Stimulated activated CD8-positive, alpha-beta memory T cell treated with anti-CD3 and anti-CD28 coated beads, Interleukin-15, amount 100 ng/mL, for 24 hours (primary cell): ENCODE results near the gene MATCAP1.

Experiments
- DNase-seq: peaks from one replicate; pipeline ENCODE4 v3.0.0-alpha.2; 2020; ENCODE audit warnings: low read depth

The MATCAP1 gene

GRCh38 chr16:67191411-67191994 lies 7.7 kb upstream of the MATCAP1 start:
- no peak for DNase-seq

- DNase-seq = no peak
Measured at GRCh38 chr16:67190448-67191399, 7.0 kb upstream of the MATCAP1 start.

GRCh38 chr16:67190041-67190440 lies 6.3 kb upstream of the MATCAP1 start, which contains the start of gene EXOC3L1:
EXOC3L1 (minus strand) TSS chr16:67190136; CDS start chr16:67189676, 460 bp downstream.
- no peak for DNase-seq

GRCh38 chr16:67188798-67189197 lies 5.0 kb upstream of the MATCAP1 start:
- no peak for DNase-seq

GRCh38 chr16:67188323-67188722 lies 4.6 kb upstream of the MATCAP1 start:
- DNase-seq = no peak

GRCh38 chr16:67187175-67187890 lies 3.6 kb upstream of the MATCAP1 start:
- no peak for DNase-seq

- DNase-seq = no peak
Measured at GRCh38 chr16:67186550-67186950, 2.8 kb upstream of the MATCAP1 start.

GRCh38 chr16:67185651-67186134 lies 1.9 kb upstream of the MATCAP1 start:
- no peak for DNase-seq

GRCh38 chr16:67184995-67185650 lies 1.4 kb upstream of the MATCAP1 start:
- DNase-seq = peak; percentile 71

GRCh38 chr16:67184453-67184994 lies 761 bp upstream of the MATCAP1 start:
- DNase-seq = no peak

- DNase-seq = no peak
Measured at GRCh38 chr16:67183284-67183626, 508 bp downstream of the MATCAP1 start.

GRCh38 chr16:67182288-67182687 lies 1.5 kb downstream of the MATCAP1 start:
- no peak for DNase-seq

GRCh38 chr16:67181346-67181745 lies 2.4 kb downstream of the MATCAP1 start:
- no peak for DNase-seq

- no peak for DNase-seq
Measured at GRCh38 chr16:67180166-67180565, 3.6 kb downstream of the MATCAP1 start.

- no peak for DNase-seq
Measured at GRCh38 chr16:67179421-67180080, 4.2 kb downstream of the MATCAP1 start.

- no peak for DNase-seq
Measured at GRCh38 chr16:67177743-67178699, 5.7 kb downstream of the MATCAP1 start.

- no peak for DNase-seq
Measured at GRCh38 chr16:67176662-67177061, 7.1 kb downstream of the MATCAP1 start.

- DNase-seq = no peak
Measured at GRCh38 chr16:67174706-67175231, 9.0 kb downstream of the MATCAP1 start.

- DNase-seq = no peak
Measured at GRCh38 chr16:67173808-67174705, 9.7 kb downstream of the MATCAP1 start.
